Thymus (tissue), 11 donors: Measurements from ENCODE around the gene MUC5B. TPM values are rescaled to one million over a fixed set of nuclear protein-coding genes. Genes with fewer than 3 reads are reported as not detected.

ENCODE experiments used
- DNase-seq, 9 donors: peaks; one replicate each; pipeline ENCODE4 v3.0.0-alpha.2; 2013; ENCODE audit warnings: low spot score in 9 of 9, low read depth in 6 of 9, missing footprints in 1 of 9
- H3K27ac ChIP-seq, 2 donors: one replicate each; pipeline ENCODE4 v1.5.1; 2013; ENCODE audit warnings: control low read depth in 1 of 2, low read depth in 1 of 2, low read length in 1 of 2, mild to moderate bottlenecking in 1 of 2, moderate library complexity in 1 of 2
- H3K27me3 ChIP-seq, 2 donors: one replicate each; pipeline ENCODE4 v1.5.1; 2013; ENCODE audit warnings: low read length in 1 of 2; ENCODE audit not compliant: control insufficient read depth in 2 of 2, insufficient read depth in 1 of 2
- H3K36me3 ChIP-seq, 2 donors: one replicate each; pipeline ENCODE4 v1.5.1; 2013; ENCODE audit warnings: low read length in 1 of 2, mild to moderate bottlenecking in 1 of 2, moderate library complexity in 1 of 2; ENCODE audit not compliant: control insufficient read depth in 2 of 2, insufficient read depth in 2 of 2
- H3K4me1 ChIP-seq, 2 donors: one replicate each; pipeline ENCODE4 v1.5.1; 2013; ENCODE audit warnings: low read length in 2 of 2; ENCODE audit not compliant: control insufficient read depth in 2 of 2, insufficient read depth in 2 of 2
- H3K4me3 ChIP-seq, 2 donors: one replicate each; pipeline ENCODE4 v1.5.1; 2013; ENCODE audit warnings: low read length in 2 of 2, control low read depth in 1 of 2, mild to moderate bottlenecking in 1 of 2
- H3K9me3 ChIP-seq, 2 donors: one replicate each; pipeline ENCODE4 v1.5.1; 2013; ENCODE audit warnings: low read length in 1 of 2, mild to moderate bottlenecking in 1 of 2; ENCODE audit not compliant: control insufficient read depth in 2 of 2, insufficient read depth in 1 of 2
- WGBS: extraction: QIAGEN DNeasy Blood & Tissue Kit; methylation state at CpG from one replicate; pipeline ENCODE4 v1.1.7; 2013; 5-methylcytosine and 5-hydroxymethylcytosine counted together
- polyA plus RNA-seq: library from polyadenylated mRNA; stranded (reverse); fragments of 200-250 nt; gene quantifications from one replicate; pipeline ENCODE4 v1.2.3, GENCODE V29; 2013
- total RNA-seq: library from RNA; stranded (reverse); fragments of 120-200 nt; gene quantifications from one replicate; pipeline ENCODE4 v1.2.4, GENCODE V29; 2013
- donor health status: healthy.

The MUC5B gene
- total and polyA plus RNA-seq, 2 donors: under 0.01 to 0.02 TPM

GRCh38 chr11:1229471-1230120 lies 6.7 kb downstream of the MUC5B start:
- peaks cover 0 to 5% of the 10 kb centered on the region in 2 donors for H3K27me3 ChIP-seq
- DNase-seq: no peak
- no peaks in the 10 kb centered on the region for H3K36me3 ChIP-seq

GRCh38 chr11:1230121-1230455 lies 7.2 kb downstream of the MUC5B start:
- no peaks in the 10 kb centered on the region for H3K36me3 ChIP-seq
- 82% methylated on average over 5 of the region's 5 CpGs for WGBS
- DNase-seq: no peak
- no peaks in the 10 kb centered on the region for H3K4me1 ChIP-seq
- no peak overlapping the region for H3K4me3 ChIP-seq
- no peaks in the 10 kb centered on the region for H3K9me3 ChIP-seq
- no peak overlapping the region for H3K27ac ChIP-seq
- peaks cover 0 to 3% of the 10 kb centered on the region in 2 donors for H3K27me3 ChIP-seq

More at GRCh38 chr11:1229471-1230120, 6.7 kb downstream of the MUC5B start:
- WGBS: 92% methylated on average over 27 of the region's 27 CpGs
- Histone ChIP-seq H3K27ac (no peak overlapping the region), H3K9me3 (no peaks in the 10 kb centered on the region), H3K4me1 (no peaks in the 10 kb centered on the region), H3K4me3 (no peak overlapping the region)

- DNase-seq: no peak
- H3K27me3 ChIP-seq: no peaks in the 10 kb centered on the region
- H3K36me3 ChIP-seq: no peaks in the 10 kb centered on the region
- H3K9me3 ChIP-seq: no peaks in the 10 kb centered on the region
- WGBS: 89% methylated on average over 45 of the region's 45 CpGs
- no peaks in the 10 kb centered on the region for H3K4me1 ChIP-seq
- H3K4me3 ChIP-seq: no peak overlapping the region
- H3K27ac ChIP-seq: no peak overlapping the region
Observed at GRCh38 chr11:1230456-1231395, 7.9 kb downstream of the MUC5B start.

GRCh38 chr11:1231396-1232020 lies 8.6 kb downstream of the MUC5B start:
- 81% methylated on average over 22 of the region's 22 CpGs for WGBS
- no peaks in the 10 kb centered on the region for H3K9me3 ChIP-seq
- no peaks in the 10 kb centered on the region for H3K4me1 ChIP-seq
- no peak overlapping the region for H3K27ac ChIP-seq
- H3K4me3 ChIP-seq: no peak overlapping the region
- no peaks in the 10 kb centered on the region for H3K36me3 ChIP-seq
- DNase-seq: no peak
- H3K27me3 ChIP-seq: no peaks in the 10 kb centered on the region

GRCh38 chr11:1232021-1232882 lies 9.4 kb downstream of the MUC5B start:
- DNase-seq: no peak
- H3K36me3 ChIP-seq: no peaks in the 10 kb centered on the region
- 85% methylated on average over 46 of the region's 46 CpGs for WGBS
- no peaks in the 10 kb centered on the region for H3K9me3 ChIP-seq
- no peaks in the 10 kb centered on the region for H3K27me3 ChIP-seq
- no peaks in the 10 kb centered on the region for H3K4me1 ChIP-seq
- H3K4me3 ChIP-seq: no peak overlapping the region
- no peak overlapping the region for H3K27ac ChIP-seq

- Histone ChIP-seq H3K9me3 (no peaks in the 10 kb centered on the region), H3K4me1 (no peaks in the 10 kb centered on the region), H3K27ac (no peak overlapping the region), H3K27me3 (no peaks in the 10 kb centered on the region), H3K36me3 (no peaks in the 10 kb centered on the region), H3K4me3 (no peak overlapping the region)
- DNase-seq: no peak
- 84% methylated on average over 30 of the region's 30 CpGs for WGBS
Observed at GRCh38 chr11:1232883-1233321, 10.0 kb downstream of the MUC5B start.

- Histone ChIP-seq H3K36me3 (no peaks in the 10 kb centered on the region), H3K27me3 (no peaks in the 10 kb centered on the region), H3K4me3 (no peak overlapping the region), H3K27ac (no peak overlapping the region), H3K4me1 (no peaks in the 10 kb centered on the region), H3K9me3 (peaks cover 0 to 2% of the 10 kb centered on the region in 2 donors)
- no peak for DNase-seq
- 86% methylated on average over 21 of the region's 21 CpGs for WGBS
Observed at GRCh38 chr11:1233351-1234053, 10.6 kb downstream of the MUC5B start.

GRCh38 chr11:1234054-1234720 lies 11.3 kb downstream of the MUC5B start:
- no peak for DNase-seq

More at GRCh38 chr11:1234054-1234720, 11.3 kb downstream of the MUC5B start:
- Histone ChIP-seq H3K27ac (no peak overlapping the region), H3K4me3 (no peak overlapping the region), H3K27me3 (no peaks in the 10 kb centered on the region), H3K4me1 (no peaks in the 10 kb centered on the region), H3K36me3 (no peaks in the 10 kb centered on the region), H3K9me3 (peaks cover 0 to 2% of the 10 kb centered on the region in 2 donors)
- WGBS: 84% methylated on average over 22 of the region's 22 CpGs
